ENCODE results near the gene ZFR2.
"Not testable (repeated sequence)": the region's sequence is repeated elsewhere in the genome, so short reads cannot be mapped to it uniquely, and the experiment has no call there.

The ZFR2 gene

DNA sequence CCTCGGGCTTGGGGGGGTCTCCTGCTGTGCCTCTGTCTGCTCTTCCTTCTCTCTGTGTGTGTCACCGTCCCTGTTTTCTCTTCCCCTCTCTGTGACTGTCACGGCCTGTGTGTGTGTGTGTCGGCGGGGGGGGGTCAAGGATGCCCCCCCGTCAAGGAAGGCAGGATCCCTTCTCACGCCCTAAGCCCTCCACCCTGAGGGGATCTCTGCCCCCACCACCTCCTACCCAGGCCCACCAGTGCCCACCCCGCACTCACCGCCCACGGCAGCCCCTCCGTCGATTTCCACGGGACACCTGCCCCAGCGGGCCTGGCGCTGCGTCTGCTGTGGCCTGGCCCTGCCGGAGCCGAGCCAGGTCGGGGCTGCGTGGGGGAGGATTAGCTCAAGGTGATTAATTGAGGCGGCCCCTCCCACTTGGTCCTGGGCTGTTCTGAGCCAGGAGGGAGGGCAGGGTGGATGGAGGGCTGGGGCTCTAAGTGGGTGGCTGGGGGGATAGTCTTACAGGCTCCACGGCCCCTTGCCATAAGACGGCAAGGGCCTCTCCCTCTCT, 96.9 kb downstream of the ZFR2 start, which contains the start of gene RAX2:
RAX2 (minus strand) TSS at position 323 of the 550 bp plus-strand sequence. CDS start 486 bp downstream, outside the sequence.
- DNase-seq (ENCODE audit: low read depth, low spot score) = no peak

DNA sequence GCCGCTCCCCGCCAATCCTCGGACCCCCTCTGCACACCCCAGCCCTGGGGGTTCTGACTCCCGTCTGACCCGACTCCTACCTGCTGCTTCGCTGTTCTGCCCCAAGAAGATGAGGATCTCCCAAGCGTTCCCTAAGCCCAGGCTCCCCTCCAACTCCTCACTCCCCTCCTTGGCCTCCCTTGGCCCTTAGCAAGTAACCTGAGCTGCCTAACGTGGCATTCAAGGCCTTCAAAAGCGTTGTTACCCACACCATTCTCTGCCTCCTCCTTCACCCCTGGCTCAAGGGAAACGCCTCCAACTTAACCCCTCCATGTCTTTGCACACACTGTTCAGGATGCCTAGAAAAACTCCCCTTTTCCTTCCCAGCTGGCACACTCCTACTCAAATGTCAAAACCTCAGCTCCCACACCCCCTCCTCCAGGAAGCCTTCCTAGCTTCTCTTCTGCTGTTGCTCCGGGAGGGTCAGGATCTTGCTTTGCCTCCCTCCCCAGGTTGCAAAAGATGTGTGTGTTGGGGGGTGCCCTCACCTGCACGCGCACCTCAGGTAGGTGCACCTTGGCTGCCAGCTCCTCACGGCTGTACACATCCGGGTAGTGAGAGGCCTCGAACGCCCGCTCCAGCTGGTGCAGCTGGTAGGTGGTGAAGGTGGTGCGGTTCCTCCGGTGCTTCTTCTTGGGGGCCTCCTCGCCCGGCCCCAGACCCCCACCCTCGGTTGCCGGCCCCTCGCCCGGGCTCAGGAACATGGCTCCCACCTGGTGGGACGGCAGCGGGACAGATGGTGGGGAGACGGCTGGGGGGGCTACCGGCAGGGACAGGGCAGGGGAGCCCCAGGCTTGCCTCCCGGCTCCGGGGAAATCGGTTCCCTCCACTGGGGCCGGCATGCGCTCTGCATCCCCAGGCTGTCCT, 97.6 kb downstream of the ZFR2 start:
- no peak for DNase-seq (ENCODE audit: low read depth, low spot score)

DNA sequence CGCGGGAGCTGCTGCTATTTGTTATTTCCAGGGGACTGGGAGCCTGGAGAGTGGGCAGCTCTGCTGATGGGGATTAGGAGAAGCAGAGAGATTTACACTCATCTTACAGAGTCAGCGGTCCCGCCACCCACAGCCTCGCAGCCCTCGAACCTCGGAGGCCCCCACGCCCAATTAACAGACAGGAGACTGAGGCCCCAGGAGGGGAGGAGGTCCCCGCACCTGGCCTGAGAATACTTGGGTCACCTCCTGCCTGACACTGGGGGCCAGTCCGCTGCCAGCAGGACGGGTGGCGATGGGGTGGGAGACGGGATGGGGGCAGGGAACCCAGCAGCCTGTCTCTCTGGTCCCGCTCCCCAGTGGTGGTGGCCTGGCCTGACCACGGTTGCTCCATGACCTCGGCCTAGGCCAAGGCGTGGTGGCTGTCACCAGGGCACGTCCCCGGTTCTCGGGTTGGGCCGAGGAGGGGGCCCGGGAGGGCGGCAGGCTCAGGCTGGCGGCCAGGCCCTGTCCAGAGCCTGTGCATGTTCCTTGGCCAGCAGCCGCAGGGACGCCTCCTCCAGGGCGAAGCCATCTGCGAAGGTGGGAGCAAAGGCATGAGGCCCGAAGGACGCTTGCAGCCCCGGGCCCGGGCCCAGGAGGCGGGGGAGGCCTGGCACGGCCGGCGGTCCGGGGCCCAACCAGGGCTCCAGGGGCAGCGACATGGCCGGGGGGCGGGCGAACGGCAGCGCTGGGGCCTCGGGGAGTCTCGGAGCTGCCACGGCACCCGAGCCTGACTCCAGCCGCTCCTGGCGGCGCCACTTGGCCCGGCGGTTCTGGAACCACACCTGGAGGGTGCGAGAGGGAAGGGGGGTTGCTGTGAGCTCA, 98.5 kb downstream of the ZFR2 start:
- no peak for DNase-seq (ENCODE audit: low read depth, low spot score)

- DNase-seq (ENCODE audit: low read depth, low spot score) = no peak
Measured at GRCh38 chr19:3769494-3769893, 99.3 kb downstream of the ZFR2 start.

DNA sequence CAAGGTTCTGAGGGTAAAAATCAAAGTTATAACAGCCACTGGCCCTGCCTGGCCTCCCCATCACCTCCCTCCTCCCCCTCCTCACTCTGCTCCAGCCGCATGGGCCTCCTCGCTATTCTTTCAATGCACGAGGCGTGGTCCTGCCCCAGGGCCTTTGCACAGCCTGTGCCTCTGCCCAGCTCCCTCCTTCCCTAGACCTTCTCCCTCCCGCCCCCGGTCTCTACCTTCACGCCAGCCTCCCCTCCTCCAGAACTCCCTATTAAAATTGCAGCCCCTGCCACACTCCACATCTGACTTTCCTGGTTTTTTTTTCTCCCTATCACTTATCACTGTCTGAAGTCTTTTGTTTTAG, 100.1 kb downstream of the ZFR2 start:
- no peak for DNase-seq (ENCODE audit: low read depth, low spot score)

- no peak for DNase-seq (ENCODE audit: low read depth, low spot score)
Measured at GRCh38 chr19:3768015-3768747, 100.7 kb downstream of the ZFR2 start.

GRCh38 chr19:3767050-3767449, 101.8 kb downstream of the ZFR2 start:
- DNase-seq (ENCODE audit: low read depth, low spot score) = no peak

DNA sequence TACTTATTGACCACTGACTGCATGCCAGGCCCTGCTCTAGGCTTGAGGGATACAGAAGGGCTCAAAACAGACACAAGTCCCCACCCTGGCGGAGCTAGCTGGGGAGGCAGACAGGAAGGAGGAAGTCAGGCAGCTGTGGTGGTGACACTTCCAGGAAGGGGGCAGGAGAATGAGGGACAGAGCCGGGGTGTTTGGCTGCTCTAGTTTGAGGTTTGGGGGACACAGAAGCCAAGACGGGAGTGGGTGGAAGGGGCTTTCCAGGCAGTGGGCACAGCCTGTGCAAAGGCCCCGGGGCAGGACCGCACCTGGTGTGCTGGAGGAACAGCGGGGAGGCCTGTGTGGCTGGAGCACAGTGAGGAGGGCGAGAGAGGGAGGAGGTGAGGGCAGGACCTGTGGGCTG, 102.3 kb downstream of the ZFR2 start:
- DNase-seq (ENCODE audit: low read depth, low spot score) = no peak

GRCh38 chr19:3765757-3766156, 103.1 kb downstream of the ZFR2 start:
- DNase-seq (ENCODE audit: low read depth, low spot score) = not testable (repeated sequence)

- no peak for DNase-seq (ENCODE audit: low read depth, low spot score)
Measured at GRCh38 chr19:3765121-3765520, 103.7 kb downstream of the ZFR2 start.

DNA sequence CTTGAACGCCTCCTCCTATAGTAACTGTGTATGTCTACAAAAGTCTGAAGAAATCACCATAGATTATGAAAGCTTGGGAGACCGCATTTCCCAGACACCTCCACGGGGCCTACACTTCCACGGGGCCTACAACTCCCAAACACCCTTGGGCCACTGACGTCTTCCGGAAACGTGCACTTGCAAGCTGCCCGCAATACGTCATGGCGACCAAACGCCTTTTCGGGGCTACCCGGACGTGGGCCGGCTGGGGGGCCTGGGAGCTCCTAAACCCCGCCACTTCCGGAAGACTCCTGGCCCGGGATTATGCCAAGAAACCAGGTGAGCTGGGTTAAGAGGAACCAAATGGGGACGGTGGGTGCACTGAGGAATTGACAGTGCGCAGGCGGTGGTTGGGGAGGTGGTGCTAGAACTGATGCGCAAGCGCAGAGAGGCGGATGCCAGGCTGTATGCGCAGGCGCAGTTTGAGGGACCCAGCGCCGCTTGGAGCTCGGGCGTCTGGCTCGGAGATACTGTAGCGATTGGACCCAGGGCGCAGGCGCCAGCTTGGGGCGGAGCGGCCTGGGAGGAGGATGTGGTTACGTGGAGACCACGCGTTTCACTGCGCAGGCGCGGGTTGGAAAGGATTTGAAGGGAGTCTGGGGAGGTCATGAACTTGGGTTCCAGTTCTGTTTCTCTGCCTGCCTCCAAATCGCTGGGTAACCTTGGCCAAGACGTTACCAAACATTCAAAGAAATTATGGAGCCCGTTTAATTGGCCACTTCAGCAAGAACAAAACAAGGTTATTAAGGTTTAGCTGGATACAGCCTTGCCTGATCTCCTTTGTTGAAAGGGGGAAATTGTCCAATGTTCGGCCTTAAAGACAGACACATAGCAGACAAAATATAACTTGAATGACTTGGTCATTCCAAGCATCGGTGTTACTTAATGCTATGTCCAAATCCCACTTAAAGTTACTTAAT, 106.1 kb downstream of the ZFR2 start, which contains the start of gene MRPL54:
MRPL54 (plus strand) TSS at position 182 of the 959 bp plus-strand sequence; CDS start at position 201, 19 bp downstream.
- peak; percentile 98 for DNase-seq (ENCODE audit: low read depth, low spot score)

GRCh38 chr19:3762130-3762473, 106.7 kb downstream of the ZFR2 start:
- no peak for DNase-seq (ENCODE audit: low read depth, low spot score)

DNA sequence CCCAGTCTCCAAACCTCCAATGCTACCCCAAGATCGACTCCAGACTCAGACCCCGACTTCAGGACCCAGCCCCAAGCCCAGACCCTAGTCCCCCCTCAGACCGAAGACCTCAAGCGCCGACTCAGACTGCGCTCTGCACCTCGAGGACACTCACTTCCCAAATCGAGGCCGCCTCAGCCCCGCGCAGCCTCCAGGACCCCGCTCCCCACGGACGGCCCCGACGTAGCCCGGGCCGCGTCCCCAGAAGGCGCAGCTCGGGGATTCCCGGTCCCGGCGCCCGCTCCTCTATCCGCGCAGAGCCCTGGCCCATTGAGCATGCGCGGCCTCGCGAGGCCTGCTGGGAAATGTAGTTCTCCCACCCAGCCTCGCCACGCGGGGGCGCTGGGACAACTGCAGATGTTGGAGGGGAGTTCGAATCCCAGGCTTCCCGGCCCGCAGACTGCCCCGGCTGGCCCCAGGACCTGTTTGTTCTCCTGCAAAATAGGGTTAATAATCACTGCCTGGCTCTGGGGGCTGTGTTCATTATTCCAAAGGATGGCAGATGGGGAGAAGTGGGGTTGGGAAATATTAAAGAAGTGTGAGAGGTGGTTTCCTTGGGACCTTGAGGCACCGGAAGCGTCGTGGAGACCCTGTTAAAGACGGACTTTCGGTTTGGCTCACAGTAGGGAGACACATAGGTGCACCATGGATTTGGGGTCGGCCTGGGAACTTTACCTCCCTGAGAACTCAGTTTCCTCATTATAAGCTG, 107.3 kb downstream of the ZFR2 start, which contains the start of gene APBA3:
APBA3 (minus strand) TSS at position 311 of the 748 bp plus-strand sequence. CDS start 1,428 bp downstream, outside the sequence.
- DNase-seq (ENCODE audit: low read depth, low spot score) = peak; percentile 95

- DNase-seq (ENCODE audit: low read depth, low spot score) = no peak
Measured at GRCh38 chr19:3760871-3761361, 107.9 kb downstream of the ZFR2 start.

DNA sequence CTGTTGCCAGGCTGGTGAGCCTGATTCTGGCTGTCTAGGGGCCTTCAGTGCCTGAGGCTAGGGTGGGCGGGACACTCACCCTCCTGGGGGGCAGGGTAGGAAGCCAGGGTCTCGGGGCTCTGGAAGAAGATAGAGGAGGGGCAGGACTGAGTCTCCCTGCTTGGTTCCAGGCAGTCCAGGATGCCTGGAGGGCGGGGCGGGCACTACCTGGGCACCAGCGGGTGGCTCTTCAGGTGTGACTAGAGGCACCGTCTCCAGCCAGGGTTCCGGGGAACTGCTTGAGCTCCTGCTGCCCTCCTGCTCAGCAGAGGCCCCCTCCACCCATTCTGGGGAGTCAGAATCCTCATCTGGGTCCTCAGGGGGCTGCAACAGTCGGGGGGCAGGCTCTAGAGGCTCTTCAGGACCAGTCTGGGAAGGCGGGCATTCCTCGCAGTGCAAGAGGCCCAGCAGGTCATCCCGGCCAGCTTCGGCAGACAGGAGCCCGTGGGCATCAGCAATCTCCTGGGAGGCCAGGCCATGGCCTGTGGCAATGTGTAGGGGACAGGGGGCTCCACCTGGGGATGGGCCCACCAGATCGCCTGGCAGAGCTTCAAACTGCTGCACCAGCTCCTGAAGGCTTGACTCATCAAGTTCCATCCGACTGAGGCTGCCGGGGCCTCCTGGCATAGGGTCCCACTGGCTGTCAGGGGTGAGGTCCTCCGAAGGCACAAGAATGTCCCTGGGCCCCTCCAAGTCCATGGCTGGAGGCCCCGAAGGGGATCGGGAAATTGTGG, 109.2 kb downstream of the ZFR2 start:
- no peak for DNase-seq (ENCODE audit: low read depth, low spot score)

- not testable (repeated sequence) for DNase-seq (ENCODE audit: low read depth, low spot score)
Measured at GRCh38 chr19:3758297-3758696, 110.5 kb downstream of the ZFR2 start.

GRCh38 chr19:3757705-3758104, 111.1 kb downstream of the ZFR2 start:
- DNase-seq (ENCODE audit: low read depth, low spot score) = not testable (repeated sequence)

Data from activated CD4-positive, CD25-positive, alpha-beta regulatory T cell treated with anti-CD3 and anti-CD28 coated beads, Interleukin-2, amount 50 U/mL, for 16 hours (primary cell).